Kasumi-1 (cell line): ENCODE data around the gene NTS.

Source experiments
- DNase-seq, 2 experiments: peaks; one replicate each; lab custom pipeline; 2025; lab: John Stamatoyannopoulos, UW

Gene NTS

DNA sequence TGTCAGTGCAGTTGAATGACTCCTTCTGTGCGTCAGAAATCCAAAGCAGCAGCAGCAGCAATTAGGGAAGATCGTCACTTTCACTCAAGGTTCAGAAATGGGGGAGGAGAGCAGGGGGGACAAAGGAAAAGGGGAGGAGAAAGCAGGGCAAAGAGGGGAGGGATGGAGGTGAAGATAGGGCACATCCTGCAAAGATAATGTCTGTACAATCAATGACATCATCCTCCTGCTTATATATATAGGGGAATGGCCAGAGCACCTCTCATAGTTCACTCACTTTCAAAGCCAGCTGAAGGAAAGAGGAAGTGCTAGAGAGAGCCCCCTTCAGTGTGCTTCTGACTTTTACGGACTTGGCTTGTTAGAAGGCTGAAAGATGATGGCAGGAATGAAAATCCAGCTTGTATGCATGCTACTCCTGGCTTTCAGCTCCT lies at the start of gene NTS:
Gene NTS, plus strand, starts transcription at position 265 of the 431 bp plus-strand sequence. Its CDS starts 109 bp downstream, at position 374.
- peak; percentile 76 to 84 for DNase-seq

DNA sequence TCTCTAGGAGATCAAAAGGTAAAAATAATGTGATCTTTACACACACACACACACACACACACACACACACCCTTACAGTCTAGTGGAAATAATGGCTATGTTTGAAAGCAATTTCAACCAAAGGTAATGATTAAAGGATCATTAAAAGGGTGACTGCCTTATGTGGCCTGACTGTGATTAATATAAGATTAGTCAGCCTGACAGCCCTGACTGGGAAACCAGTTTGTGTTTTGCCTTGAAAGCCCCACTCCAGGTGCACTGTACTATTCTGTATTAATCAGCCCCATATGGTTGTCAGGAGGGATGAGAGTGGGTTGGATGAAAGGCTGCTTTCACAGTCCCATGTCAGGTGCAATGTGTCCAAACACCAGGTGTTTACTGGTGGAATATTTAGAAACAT lies 48.3 kb upstream of the NTS start:
- no peak for DNase-seq

- no peak for DNase-seq
Measured at GRCh38 chr12:85828576-85828975, 45.5 kb upstream of the NTS start.

DNA sequence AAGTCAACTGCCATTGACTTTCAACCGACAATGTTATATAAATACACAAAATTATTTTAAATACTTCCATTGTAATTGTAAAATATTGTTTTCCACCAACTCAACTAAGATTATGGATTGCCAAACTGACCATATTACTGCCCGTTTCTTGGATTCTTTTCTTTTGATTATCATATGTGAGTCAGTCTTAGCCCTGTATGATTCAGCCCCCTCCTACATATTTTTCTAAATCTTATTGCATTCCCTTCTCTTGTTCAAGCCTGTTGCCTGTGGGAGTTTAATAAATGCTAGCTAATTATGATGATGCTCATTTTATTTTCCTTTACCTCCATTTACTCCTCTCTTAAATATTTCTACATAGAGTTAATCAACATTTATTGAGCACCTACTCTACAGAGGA lies 44.7 kb upstream of the NTS start:
- DNase-seq: no peak

- no peak for DNase-seq
Measured at GRCh38 chr12:85831327-85831990, 42.6 kb upstream of the NTS start.

DNA sequence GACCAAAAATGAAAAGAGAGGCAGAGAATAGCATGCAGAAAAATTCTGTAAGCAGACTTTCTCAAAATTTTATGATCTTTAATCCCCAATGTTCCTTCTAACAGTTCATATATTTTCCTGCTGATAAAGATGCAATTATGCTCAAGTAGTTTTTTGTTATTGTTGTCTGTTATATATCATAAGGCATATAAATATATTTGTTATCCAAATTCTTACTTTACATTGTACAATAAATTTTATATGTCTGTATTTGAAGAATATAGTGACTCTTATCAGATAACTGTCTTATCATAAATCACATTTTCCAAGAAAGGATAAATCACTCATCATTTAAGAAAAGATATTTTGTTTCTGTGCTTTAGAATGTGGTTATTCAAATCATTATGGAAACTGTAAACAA lies 40.5 kb upstream of the NTS start:
- DNase-seq: no peak

GRCh38 chr12:85834378-85834777 lies 39.7 kb upstream of the NTS start:
- DNase-seq: no peak

DNA sequence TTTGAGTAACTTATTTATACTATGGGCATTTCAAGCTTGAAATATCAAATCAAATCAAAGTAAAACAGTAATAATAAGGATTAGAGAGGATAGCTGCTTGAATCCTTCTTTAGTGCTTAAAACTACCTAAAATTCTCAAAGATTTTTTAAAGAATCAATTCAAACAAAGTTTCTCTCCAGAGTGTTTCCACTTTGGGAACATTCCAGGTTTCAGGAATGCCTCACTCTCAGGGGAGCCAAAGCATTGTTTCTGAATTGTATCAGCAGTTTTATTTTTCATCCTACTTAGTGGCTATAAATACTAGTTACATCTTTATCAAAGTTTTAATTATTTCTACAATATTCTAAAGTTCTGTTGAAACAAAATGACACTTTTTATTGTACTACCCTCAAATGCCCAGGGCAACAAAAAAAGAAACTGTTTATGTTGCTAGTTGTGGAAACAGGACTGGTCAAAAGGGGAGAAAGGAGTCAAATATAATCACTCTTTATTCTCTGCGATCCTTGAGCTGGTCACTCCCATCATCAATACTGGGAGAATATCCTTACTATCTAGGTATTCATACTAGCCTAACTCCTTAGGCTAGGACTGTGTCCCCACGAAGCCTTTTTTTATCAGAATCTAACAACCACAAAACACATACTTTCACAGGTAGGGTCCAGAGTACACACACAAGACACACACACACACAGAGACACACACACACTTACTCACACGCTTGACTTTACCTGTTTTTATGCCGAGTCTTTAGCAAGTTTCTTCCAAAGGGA lies 38.5 kb upstream of the NTS start:
- no peak for DNase-seq

DNA sequence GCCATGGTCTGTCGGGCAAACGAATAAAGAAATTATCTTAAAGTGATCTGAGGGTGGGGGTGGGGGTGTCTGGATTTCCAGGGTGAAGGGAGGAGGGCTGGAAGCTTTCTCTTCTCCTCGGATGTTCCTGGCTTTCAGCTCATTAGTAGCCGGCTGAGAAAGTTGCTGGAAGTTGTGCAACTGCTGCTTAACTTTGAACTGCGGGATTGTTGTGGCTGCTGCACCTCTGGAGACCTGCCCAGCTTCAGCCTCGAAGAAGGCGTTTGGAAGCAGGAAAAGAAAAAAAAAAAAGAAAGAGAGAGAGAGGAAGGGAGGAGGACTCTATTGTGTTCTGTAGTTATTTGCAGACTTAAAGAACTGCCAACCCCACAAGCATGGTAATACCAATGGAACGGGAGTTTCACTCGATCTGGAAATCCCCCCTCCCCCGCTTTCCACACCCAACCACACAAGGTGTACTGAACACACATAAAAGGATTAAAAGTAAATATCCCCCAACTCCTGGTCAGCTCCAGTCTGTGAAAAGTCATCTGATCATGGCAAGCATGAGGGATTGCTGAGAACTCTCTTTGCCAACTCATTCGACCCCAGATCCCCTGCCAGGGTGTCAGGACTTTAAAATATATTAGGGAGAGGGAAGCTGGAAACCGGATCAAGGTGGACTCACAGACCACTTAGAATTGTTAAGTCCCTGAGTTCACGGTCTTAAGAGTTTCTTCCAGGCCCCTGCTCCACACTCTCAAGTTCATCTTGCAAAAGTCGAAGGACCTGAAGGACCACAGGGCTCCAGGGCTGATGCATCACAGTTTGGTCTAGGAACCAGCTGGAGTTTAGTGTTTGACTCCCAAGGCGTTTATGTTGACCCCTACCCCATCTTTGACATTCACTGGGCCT lies 37.7 kb upstream of the NTS start, which contains the start of gene RASSF9:
Gene RASSF9, minus strand, starts transcription at position 213 of the 894 bp plus-strand sequence. Its CDS starts 208 bp downstream, at position 5.
- DNase-seq: no peak

- no peak for DNase-seq
Measured at GRCh38 chr12:85843606-85844310, 30.3 kb upstream of the NTS start.

GRCh38 chr12:85849344-85849743 lies 24.8 kb upstream of the NTS start:
- DNase-seq: no peak

GRCh38 chr12:85855305-85855704 lies 18.8 kb upstream of the NTS start:
- DNase-seq: no peak

GRCh38 chr12:85856966-85857365 lies 17.1 kb upstream of the NTS start:
- no peak for DNase-seq

DNA sequence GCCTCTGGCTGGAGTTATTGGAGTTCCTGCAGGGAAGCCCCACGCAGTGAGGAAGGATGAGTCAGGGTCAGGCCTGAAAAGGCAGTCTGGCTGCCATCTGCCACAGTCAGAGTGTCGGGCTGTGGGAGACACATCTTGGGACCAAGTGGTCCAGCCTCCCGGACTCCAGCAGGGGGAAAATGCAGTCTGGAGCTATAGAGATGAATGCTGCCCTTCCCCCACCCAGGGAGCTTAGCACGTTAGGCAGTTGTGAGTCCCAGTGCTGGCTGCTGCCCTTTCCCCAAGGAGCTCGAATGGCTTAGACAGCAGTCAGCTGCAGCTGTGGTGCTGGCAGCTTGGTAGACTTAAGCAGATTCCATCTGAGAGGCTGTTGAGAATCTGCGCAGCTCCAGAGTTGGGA lies 8.2 kb upstream of the NTS start:
- DNase-seq: no peak

- peak; percentile 73 to 81 for DNase-seq
Measured at GRCh38 chr12:85866986-85867776, 6.9 kb upstream of the NTS start.

DNA sequence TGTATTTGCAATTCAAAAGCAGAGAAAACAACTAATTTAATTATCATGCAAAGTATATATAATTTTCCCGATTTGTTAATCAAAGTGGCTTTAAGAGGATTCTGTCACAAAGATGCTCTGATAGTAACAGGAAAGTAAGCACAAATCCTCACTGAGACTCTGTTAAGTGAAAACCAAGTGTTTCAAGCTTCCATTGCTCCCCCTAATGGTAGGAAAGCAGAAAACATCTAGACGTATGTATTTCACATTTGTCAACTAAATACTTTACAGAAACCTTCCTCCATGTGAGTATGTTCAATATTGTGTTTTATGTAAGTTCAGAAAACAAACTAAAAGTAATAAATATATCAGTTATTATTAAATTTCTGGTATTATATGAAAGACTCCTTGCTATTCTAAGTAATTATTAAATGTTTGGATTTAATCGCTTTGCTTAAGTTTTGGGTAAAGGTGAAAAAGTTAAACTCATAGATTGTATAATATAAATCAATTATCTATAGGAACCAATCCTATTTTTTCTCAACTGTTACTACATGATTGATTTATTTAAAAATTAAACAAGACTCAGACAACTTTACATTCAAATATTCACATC lies 1.5 kb upstream of the NTS start:
- peak; percentile 76 to 84 for DNase-seq

DNA sequence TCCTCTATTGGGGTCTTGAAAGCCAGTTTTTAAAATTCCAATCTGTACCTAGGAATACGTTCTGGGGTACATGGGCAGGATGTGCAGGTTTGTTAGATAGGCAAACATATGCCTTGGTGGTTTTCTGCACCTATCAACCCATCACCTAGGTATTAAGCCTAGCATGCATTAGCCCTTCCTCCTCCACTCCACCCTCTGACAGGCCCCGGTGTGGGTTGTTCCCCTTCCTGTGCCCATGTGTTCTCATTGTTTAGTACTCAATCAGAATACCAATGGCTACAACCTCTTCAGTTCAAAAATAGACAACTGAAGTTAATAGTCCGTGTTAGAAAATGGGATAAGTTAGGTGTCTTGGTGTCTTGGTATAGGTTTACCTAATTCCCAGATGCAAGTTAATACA lies 3.4 kb downstream of the NTS start:
- no peak for DNase-seq

- no peak for DNase-seq
Measured at GRCh38 chr12:85883763-85884162, 9.7 kb downstream of the NTS start.

DNA sequence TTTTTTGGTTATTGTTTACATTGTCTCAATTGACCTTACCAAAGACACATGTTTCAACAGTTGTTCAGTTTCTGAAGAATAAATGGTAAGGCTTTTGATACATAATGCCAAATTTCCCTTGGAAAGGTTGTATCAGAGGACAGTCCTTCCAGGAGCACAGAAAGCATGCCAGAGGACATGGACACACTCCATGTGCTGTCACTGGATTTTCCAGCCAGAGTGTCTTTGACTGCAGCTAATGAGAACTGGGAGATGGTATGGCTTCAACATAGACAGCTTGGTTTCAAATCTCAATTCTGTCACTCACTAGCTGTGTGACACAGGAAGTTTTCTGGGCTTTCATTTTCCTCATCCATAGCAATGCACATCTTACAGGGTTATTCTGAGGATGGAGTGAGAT lies 20.6 kb downstream of the NTS start:
- no peak for DNase-seq

GRCh38 chr12:85920324-85920947 lies 46.3 kb downstream of the NTS start:
- peak; percentile 54 to 62 for DNase-seq
